DMS79 treated with DMSO at 0.1 percent for 48 hours (cell line): Measurements from ENCODE around the gene CREBRF.
A peak's percentile ranks its signal among the peaks of the same experiment; 100 is the strongest.
"Not testable (repeated sequence)": the region's sequence is repeated elsewhere in the genome, so short reads cannot be mapped to it uniquely, and the experiment has no call there.

ENCODE experiments used
- DNase-seq: peaks from one replicate; lab custom pipeline; 2025; lab: John Stamatoyannopoulos, UW

CREBRF gene

DNA sequence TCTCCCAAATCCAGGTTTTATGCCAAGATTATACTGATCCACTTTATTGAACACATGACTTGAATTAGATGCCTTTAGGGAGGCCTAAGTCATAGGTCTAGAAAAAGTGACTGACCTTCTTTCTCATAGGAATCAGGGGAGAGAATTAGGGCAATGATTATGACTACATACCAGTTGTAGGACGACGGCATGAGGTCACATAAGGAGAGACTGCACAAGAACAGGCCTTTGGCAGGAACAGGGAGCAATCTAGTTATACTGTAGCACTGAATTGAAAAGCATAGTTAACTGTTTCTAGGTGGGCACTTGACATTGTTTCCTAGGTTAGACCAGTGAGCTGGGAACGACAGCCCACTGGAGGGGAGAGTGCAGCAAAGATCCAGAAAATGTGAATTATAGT is 22.7 kb downstream of the CREBRF start:
- no peak for DNase-seq

DNA sequence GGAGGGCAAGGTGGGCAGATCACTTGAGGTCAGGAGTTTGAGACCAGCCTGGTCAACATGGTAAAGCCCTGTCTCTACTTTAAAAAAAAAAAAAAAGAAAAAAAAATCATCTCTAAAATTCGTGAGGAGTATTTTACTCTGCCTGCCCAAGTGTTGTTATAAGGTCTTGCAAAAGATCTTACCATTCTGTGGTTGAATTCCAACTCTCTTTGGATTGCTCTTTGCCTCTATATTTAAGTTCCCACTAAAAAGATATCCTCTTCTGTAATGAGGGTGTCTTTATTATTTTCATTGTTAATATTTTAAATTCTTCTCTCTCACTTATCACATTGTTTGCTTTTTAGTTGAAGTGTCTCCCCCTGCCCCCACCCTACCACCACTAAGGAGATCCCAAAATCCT is 33.4 kb downstream of the CREBRF start:
- DNase-seq = no peak

DNA sequence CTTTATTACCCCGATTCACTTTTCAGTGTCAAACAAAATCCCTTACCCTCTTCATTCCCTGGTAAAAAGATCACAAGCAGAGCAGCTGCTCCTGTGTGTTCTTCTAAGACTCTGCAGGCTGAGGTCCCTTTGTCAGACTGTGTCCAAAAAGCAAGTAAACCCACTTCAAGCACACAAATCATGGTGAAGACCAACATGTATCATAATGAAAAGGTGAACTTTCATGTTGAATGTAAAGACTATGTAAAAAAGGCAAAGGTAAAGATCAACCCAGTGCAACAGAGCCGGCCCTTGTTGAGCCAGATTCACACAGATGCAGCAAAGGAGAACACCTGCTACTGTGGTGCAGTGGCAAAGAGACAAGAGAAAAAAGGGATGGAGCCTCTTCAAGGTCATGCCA is 34.5 kb downstream of the CREBRF start:
- no peak for DNase-seq

DNA sequence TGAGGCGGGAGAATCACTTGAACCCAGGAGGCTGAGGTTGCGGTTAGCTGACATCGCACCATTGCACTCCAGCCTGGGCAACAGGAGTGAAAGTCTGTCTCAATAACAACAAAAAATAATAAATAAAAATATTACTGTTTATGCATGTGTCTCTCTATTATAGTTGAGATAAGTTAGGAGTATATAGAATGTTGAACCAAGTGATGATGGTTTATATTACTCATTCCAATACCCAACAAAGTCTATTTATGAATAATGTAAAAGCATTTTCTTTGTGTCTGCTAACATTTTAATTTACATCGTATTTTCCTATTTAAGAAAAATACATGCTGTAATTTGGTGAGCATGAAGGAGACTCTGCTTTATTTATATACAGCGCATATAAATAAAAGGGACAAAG is 35.8 kb downstream of the CREBRF start:
- DNase-seq = no peak

DNA sequence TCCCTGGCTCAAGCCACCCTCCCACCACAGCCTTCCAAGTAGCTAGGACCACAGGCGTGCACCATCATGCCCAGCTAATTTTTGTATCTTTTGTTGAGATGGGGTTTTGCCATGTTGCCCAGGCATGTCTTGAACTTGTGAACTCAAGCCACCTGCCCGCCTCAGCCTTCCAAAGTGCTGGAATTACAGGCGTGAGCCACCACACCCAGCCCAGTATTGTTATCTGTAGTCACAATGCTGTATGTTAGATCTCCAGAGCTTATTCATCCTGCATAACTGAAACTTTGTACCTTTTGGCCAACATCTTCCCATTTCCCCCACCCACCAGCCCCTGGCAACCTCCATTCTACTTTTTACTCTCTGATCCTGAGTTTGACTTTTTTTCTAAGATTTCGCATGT is 37.5 kb downstream of the CREBRF start:
- no peak for DNase-seq

DNA sequence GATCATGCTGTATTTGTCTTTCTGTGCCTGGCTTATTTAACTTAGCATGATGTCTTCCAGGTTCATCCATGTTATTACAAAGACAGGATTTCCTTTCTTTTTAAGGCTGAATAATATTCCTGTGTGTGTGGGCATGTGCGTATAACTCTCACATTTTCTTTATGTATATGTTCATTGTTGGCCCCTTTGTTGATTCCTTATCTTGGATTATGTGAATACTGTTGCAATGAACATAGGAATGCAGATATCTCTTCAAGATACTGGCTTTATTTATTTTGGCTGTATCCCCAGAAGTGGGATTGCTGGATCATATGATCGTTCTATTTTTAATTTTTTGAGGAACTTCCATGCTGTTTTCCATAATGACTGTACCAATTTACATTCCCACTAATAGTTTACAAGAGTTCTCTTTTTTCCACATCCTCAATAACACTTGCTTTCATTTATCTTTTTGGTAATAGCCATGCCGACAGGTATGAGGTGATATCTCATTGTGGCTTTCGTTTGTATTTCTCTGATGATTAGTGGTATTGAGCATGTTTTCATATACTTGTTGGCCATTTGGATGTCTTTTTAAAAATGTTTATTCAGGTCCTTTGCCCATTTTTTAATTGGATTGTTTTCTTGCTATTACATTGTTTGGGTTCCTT is 38.0 kb downstream of the CREBRF start:
- DNase-seq = no peak

DNA sequence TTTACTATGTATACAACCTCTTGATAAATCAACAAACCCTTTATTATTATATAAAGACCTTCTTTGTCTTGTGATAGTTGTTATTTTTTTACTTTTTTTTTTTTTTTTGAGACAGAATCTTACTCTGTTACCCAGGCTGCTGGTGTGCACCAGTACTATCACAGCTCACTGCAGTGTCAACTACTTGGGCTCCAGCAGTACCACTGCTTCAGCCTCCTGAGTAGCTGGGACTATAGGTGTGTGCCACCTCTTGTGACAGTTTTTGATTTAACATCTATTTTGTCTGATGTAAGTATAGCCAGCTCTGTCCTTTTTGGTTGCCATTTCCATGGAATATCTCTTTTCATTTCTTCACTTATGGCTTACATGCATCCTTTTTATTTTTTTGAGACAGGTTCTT is 42.6 kb downstream of the CREBRF start:
- DNase-seq = no peak

DNA sequence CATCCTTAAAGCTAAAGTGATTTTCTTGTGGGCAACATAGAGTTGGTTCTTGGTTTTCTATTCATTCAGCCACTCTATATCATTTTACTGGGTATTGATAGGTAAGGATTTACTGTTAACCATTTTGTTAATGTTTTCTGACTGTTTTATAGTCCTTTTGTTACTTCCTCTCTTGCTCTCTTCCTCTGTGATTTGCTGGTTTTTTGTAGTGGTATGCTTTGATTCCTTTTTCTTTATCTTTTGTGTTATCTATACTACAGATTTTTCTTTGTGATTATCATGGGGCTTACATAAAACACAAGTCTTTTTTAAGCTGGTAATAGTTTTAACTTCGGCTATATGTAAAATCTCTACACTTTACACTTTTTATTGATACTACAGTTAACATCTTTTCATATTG is 43.3 kb downstream of the CREBRF start:
- DNase-seq = no peak

DNA sequence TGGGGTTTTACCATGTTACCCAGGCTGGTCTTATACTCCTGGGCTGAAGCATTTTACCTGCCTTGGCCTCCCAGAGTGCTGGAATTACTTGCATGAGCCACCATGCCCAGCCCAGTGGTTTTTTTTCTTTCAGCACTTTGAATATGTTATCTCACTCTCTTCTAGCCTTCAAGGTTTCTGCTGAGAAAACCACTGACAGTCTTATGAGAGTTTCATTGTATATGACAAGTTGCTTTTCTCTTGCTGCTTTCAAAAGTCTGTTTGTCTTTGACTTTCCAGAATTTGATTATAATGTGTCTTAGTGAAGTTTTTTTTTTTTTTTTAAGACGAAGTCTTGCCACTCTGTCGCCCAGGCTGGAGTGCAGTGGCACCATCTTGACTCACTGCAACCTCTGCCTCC is 45.1 kb downstream of the CREBRF start:
- DNase-seq = no peak

DNA sequence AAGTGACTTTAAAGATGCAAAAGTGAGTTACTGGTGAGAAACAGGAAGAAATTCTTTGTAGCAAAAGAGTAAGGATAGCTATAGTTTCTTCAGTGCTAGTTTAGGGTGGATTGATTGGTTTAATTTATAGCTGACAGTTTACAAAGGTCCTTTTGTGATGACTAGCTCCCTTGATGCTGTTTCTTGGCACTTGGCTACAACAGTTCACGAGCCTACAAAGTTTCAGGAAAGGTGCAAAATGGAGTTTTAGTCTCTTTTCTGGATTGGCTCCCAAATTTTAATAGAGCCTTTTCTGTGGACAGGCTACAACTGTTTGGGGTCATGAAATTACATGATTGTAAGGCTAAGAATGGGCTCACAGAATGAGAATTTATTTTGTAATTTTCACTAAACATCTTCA is 47.3 kb downstream of the CREBRF start:
- DNase-seq = no peak

DNA sequence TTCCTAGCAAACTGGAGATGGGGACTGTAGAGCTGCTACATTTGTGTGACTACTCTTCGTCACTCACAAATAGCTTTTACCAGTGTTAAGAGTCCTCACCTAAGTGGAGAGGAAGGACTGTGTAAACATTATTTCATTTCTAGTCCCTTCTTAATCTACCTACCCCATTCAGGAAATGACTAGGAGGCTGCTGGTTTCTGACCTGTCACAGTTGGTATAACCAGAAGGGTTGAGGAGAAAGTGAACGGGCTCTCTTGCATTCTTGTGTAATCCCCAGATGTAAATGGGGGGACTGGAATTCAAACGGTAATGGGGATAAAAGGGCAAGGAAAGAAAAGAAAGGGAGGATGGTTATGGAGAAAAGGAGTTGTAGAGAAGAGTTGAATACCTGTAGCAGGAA is 52.8 kb downstream of the CREBRF start:
- peak; percentile 15 for DNase-seq

DNA sequence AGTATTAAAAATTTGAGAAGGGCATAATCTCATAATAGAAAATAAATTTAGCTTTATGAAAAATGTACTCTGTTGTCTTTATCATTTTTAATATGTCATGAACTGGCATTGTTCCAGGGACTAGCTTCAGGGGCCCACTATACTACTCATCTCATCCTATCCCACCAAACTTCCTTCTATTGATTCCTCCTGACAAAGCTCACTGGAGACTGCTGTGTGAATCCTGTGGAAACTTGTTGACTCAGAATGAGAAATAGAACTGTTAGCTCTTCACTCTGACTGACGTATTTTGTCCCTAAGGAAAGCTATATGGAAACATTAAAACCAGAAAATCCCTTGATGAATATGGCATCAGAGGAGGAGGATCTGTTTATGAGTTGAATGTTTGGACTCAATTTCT is 58.4 kb downstream of the CREBRF start:
- DNase-seq = no peak

DNA sequence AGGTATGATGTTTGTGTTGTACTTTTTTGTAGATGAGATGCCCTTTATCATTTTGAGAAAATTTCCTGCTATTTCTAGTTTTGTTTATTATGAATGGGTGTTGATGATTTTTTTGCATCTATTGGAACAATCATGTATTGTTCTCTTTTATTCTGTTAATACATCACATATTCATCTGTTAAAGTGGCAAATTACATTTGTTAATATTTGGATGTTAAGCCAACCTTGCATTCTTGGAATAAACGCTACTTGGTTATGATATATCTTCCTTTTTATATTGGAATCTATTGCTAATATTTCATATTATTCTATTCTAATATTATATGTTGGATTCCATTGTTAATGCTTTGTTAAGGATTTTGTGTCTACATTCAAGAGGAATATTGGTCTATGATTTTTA is 63.6 kb downstream of the CREBRF start:
- DNase-seq = no peak

DNA sequence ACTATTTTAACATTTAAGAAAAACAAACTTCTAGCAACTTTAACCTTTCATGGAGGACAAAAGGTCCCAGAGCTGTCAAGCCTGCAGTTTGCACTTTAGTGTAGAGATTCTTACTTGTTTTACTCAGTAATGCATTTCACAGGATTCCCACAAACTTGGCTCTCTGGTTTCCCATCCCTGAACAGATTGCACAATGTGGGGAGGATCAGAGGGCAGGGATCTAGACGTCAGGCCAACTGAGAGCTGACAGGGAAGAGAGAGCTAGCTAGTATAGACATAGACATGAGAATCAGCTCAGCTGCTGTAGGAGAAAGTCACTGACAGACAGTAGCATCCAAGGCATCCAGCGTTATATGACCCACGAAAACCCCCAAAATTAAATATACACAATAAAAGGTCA is 67.3 kb downstream of the CREBRF start:
- DNase-seq = no peak

DNA sequence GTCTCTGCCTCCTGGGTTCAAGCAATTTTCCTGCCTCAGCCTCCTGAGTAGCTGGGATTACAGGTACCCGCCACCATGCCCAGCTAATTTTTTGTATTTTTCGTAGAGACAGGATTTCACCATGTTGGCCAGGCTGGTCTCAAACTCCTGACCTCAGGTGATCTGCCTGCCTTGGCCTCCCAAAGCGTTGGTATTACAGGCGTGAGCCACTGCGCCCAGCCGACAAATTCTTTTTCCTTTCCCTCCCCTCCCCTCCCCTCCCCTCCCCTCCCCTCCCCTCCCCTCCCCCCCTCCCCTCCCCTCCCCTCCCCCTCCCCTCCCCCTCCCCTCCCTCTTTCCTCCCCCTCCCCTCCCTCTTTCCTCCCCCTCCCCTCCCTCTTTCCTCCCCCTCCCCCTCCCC is 76.0 kb downstream of the CREBRF start:
- DNase-seq = not testable (repeated sequence)

DNA sequence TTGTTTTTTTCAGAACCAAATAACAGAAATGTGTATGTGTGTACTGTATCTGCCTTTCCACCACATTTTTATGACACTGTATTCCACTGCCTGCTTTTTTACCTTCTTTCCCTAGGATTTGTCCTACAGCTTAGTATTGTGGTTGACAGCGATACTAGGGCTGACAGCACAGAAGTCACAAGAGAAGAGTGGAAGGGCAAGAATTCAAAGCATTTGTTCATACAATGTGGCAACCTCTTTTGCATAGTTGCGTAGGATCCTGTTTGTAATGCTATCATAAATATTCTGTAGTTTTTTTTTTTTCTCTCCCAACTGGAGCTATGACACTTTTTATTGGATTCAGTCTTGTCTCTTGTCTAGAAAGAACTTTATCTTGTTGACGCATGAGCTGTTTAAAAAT is 82.6 kb downstream of the CREBRF start:
- DNase-seq = no peak

DNA sequence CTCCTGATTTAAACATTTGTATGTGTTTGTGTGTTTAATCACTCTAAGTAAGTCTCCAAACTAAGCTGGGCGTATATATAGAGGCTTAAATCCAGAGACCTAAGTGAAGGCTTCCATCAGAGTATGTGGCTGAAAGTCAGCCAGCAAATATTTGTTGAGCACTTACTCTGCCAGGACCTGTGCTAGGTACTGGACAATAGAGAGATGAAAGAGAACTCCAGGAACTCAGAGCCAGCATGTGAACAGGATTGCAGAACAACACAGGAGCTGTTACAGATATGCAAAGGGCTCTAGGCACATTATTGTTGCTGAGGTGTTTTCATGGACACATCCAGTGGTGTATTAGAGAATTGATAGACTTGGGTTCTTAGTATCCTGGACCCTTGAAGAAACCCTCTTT is 83.5 kb downstream of the CREBRF start:
- DNase-seq = no peak

DNA sequence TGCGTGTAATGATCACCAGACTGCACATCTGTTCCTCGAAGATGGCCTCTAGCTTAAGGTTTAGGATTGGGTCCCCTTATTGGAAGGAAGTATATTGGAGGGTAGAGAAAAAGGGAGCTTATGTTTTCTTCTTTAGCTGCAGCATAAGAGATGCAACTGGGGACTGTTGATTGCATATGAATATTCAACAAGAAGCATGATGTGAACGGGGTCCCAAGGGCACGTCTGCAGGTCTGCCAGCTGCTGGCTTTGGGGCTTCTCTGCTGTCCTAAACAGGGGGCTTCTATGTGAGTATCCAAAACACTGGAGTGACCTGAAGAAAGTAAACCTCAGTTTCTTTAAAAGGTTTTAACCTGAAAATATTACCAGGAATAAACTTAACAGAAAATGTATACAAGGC is 84.6 kb downstream of the CREBRF start:
- DNase-seq = no peak

DNA sequence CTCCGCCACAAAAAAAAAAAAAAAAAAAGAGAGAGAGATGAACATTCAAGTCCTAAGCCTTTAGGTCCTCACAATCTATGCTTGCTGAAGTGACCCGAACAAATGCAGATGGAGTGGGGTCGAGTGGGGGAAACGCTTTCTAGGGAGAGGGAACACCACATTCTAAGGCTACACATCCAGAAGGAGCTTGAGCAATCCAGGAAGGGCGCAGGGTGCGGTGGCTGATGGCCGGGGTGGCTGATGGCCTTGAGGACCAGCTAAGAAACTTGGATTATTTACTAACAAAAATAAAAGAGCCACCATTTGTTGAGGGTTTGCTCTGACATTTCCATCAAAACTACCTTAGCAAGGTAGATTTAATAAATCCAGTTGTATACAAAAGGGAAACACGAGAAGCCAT is 87.4 kb downstream of the CREBRF start:
- DNase-seq = no peak

DNA sequence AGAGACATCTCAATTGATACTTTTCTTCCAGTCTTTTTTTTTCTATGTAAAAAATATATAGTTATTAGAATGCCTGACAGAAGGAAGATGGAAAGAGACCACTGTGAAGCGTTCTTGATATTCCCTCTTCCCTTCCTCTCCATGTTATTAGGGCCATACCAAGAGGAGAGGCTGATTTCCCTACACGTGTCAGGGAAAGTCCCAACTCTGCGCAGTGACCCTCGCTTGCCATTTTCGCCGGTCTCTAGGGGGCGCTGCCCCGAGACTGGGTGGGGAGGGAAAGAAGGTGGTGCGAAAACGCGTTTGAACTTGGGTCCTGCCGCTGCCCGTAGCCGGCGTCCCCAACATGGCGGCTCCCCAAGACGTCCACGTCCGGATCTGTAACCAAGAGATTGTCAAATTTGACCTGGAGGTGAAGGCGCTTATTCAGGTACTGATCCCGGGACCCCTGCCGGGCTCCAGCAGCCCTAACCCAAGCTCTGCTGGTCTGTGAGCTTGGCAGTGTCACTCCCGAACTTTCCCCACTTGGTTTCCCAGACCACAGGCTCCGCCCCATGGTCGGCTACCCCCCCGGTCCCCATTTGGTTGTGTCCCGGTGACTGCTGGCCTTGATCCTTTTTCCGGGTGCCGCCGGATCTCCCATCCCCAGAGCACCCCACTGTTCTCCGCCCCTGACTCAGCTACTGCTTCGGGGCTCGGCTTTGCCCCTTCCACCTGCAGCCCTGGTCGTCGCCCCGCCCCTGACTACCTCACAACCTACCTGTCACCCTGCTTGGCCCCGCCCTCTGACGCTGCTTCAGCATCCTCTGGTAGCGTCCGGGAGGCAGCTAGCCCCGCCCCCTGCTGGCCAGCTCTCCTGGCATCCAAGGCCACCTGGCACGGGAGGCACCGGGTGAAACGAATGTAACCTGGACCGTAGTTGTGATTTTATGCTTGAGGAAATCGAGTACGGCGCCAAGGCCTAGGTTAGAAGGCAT is 88.3 kb downstream of the CREBRF start, which contains the start of gene BNIP1:
TSS of gene BNIP1 (plus strand) at position 332 of the 977 bp plus-strand sequence. CDS start at position 347, 15 bp downstream.
- DNase-seq = peak; percentile 70

DNA sequence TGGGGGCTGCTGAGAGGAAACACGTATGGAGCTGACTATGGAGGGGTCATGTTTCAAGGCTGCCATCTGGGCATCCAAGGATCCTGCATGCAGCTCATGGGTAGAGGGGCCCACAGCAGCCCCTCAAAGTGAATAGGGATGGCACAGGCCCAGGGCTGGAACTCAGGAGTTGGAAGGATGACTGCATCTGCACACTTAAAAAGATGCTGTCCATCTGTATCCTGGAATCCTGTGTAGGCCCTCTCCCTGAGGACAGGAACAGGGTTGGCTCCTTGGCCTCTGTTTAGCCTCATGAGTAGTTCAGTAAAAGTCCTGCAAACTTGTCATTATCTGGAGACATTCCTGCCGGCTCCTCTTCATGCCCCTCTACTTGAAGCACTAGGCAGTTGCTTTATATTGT is 92.2 kb downstream of the CREBRF start:
- DNase-seq = no peak

DNA sequence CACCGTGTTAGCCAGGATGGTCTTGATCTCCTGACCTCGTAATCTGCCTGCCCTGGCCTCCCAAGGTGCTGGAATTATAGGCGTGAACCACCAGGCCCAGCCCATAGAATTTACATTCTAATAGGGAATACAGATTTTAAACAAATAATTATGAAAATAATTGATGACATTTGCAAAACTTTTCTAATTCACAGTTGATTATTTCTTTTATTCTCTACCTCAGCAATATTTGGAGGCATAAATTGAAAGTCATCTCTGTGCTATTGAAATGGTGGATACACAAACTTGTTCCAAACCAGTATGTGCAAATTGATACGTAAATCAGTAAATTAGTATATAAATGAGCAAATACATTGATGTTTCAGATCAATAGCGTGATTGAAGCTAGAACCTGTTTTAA is 96.4 kb downstream of the CREBRF start:
- no peak for DNase-seq

DNA sequence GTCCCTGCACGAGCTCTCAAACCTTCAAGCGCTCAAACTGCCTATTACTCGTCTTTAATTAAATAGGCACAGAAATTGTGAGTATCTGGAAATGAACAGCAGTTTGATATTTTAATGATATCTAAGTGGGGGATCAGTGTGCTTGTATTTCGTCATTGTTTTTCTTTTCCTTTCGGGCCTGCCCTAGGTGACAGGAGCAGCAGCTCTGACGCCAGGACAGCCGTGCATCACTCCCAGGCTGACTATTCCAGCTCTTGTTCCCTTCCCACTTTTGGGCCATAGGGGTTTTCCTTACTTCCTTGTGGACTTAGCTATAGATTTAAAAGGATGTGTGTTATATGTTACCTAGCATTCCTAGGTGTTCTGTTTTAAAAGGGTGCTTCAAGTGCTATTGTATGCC is 97.7 kb downstream of the CREBRF start:
- no peak for DNase-seq
